GM12892 (cell line): Measurements from ENCODE around the gene CCNB3. TPM values are rescaled to one million over a fixed set of nuclear protein-coding genes. Genes with fewer than 3 reads are reported as not detected.
A peak's percentile ranks its signal among the peaks of the same experiment; 100 is the strongest.

Source experiments
- DNase-seq: peaks from one replicate; pipeline ENCODE4 v3.0.0; 2011; ENCODE audit not compliant: insufficient read length
- FAIRE-seq: peaks from 2 replicates; lab custom pipeline; 2011; peaks lifted over from hg19 to GRCh38; lab: Jason Lieb, UNC
- POLR2A ChIP-seq: IDR thresholded peaks from 2 replicates; pipeline ENCODE4 v1.6.1; 2011; ENCODE audit warnings: low read depth, low read length, control low read depth
- POLR2AphosphoS5 ChIP-seq: IDR thresholded peaks from 2 replicates; pipeline ENCODE4 v1.6.1; 2011; ENCODE audit warnings: low read depth, low read length, control low read depth
- TAF1 ChIP-seq: IDR thresholded peaks from 2 replicates; pipeline ENCODE4 v1.6.1; 2011; ENCODE audit warnings: low read depth, mild to moderate bottlenecking, control low read depth, low read length, borderline replicate concordance
- polyA plus RNA-seq: library from polyadenylated mRNA; unstranded; fragments of >200 nt; gene quantifications from one replicate; pipeline ENCODE4 v1.2.1, GENCODE V29; 2012; ENCODE audit warnings: missing spikeins, inconsistent platforms; ENCODE audit not compliant: missing spikeins

CCNB3 gene, protein sequence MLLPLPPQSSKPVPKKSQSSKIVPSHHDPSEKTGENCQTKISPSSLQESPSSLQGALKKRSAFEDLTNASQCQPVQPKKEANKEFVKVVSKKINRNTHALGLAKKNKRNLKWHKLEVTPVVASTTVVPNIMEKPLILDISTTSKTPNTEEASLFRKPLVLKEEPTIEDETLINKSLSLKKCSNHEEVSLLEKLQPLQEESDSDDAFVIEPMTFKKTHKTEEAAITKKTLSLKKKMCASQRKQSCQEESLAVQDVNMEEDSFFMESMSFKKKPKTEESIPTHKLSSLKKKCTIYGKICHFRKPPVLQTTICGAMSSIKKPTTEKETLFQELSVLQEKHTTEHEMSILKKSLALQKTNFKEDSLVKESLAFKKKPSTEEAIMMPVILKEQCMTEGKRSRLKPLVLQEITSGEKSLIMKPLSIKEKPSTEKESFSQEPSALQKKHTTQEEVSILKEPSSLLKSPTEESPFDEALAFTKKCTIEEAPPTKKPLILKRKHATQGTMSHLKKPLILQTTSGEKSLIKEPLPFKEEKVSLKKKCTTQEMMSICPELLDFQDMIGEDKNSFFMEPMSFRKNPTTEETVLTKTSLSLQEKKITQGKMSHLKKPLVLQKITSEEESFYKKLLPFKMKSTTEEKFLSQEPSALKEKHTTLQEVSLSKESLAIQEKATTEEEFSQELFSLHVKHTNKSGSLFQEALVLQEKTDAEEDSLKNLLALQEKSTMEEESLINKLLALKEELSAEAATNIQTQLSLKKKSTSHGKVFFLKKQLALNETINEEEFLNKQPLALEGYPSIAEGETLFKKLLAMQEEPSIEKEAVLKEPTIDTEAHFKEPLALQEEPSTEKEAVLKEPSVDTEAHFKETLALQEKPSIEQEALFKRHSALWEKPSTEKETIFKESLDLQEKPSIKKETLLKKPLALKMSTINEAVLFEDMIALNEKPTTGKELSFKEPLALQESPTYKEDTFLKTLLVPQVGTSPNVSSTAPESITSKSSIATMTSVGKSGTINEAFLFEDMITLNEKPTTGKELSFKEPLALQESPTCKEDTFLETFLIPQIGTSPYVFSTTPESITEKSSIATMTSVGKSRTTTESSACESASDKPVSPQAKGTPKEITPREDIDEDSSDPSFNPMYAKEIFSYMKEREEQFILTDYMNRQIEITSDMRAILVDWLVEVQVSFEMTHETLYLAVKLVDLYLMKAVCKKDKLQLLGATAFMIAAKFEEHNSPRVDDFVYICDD (N-terminal part only)
- polyA plus RNA-seq = not detected

DNA sequence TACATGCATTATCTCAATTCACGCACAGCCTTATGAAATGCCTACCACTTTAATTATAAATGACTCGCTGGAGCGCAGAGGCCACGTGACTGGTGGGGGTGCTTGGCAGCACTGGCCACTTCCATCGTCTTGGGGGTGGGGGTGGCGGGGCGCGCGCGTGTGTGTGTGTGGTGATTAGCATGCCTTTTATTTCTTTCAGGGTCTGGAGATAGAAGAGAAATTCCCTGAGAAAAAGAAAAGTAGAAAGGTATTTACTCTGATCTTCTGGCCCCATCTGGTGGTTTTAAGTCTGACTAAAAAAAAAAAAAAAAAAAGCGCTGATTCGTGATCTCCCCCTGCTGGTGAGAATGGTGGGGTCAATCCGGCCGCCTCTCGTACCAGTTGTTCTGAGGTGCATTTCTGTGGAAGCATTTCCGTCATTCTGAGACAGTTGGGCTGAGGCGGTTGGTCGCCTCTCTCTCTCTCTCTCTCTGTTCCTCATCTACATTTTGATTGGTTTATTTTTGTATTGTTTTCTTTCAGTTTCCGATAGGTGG is at the start of gene CCNB3:
TSS of gene CCNB3 (plus strand) at position 402 of the 536 bp plus-strand sequence. CDS start 80,399 bp downstream, outside the sequence.
- DNase-seq (peak; percentile 34), FAIRE-seq (peak; percentile 70)
- TF ChIP-seq POLR2AphosphoS5 (no peak), POLR2A (no peak), TAF1 (no peak)

DNA sequence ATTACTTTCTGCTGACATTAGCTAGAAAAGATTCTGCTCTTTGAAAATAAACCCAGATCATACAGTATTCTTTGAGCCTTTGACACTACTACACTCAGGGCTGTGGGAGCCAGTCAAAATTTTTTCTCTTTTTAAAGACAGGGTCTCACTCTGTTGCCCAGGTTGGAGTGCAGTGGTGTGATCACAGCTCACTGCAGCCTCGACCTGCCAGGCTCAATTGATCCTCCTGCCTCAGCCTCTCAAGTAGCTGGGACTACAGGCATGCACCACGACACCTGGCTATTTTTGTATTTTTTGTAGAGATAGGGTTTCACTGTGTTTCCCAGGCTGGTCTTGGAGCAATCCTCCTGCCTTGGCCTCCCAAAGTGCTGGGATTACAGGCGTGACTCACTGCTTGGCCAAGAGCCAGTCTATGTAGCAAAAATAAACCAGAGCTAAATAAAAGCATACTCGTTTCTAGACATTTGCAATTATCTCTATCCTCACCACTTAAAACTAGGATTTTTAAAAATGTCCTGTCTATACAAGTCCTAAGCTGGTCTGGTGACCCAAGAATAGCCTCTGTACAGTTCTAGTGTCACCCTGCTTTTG is 46.9 kb upstream of the CCNB3 start:
- no peak for TF ChIP-seq POLR2AphosphoS5
- TF ChIP-seq POLR2A = no peak
- no peak for TF ChIP-seq TAF1
- DNase-seq = no peak
- FAIRE-seq = no peak

DNA sequence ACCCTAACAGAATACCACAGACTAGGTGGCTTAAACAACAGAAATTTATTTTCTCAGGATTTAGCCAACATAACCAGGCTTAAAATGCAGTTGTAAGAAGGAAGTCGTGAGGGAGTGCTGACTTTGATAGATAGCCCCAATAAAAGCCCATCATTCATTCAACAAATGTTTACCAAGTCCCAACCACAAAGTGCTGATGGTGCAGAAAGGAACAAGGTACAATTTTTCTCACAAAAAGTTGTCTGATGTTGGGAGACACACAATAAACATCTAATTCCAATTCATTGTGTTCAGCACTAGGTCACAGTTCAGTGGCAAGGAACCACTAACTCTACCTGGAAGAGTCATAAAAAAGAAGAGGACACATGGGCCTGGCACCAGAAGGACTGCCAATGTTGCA is 46.0 kb upstream of the CCNB3 start:
- FAIRE-seq (no peak), DNase-seq (no peak)
- TF ChIP-seq POLR2AphosphoS5 = no peak
- no peak for TF ChIP-seq POLR2A
- no peak for TF ChIP-seq TAF1

DNA sequence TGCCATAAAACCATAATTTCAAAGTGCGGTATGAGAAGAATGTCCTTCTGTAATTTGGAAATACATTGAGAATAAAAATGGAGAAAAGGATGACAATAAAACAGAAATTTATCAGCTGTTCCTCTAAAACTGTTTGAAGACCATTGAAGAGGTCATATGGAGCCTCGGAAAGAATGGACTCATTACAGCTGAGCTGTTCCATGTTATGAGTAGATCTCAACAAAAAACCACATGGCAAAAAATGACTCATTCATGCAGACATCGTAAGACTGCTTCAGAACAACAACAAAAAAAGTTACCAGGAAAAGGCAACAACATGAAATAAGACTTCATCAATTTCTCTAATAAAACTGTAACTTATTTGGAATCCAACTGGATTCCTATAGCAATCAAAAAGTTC is 43.4 kb upstream of the CCNB3 start:
- TF ChIP-seq TAF1 (no peak), POLR2A (no peak), POLR2AphosphoS5 (no peak)
- DNase-seq (no peak), FAIRE-seq (no peak)

DNA sequence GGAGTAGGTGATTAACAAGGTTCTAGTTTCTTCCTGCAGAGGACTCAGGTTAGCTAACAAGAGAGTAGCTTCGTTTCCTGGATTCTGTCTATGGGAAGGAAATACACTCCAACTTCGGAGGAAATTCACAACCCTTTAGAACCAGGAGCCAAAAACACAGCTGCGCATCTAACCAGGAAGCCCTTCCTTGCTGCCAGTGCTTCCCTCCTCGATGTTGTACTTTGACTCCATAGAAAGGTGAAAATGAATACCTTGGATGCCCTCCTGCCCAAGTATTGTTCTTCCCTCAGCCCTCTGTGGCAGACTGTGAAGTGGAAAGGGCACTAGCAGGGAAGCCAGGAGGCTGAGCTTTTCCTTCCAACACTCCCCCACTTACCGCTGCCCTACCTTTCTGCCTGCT is 38.8 kb upstream of the CCNB3 start:
- DNase-seq = no peak
- FAIRE-seq = no peak

DNA sequence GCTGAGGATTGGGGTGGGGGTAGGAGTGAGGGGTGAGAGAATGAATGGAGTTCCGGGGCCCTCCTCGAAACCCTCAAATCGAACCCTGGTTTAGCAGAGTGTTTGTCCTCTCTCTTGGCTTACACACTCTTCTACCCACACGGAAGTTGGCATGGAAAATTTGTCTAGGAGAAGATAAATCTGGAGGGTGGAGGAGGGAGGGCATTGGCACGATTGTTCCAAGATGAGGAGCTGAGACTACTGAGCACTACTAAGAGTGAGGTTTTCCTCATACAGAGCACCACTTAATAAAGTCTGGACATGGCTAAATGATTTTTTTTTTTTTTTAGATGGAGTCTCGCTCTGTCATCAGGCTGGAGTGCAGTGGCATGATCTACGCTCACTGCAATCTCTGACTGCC is 37.2 kb upstream of the CCNB3 start:
- no peak for DNase-seq
- TF ChIP-seq TAF1 (no peak), POLR2A (no peak), POLR2AphosphoS5 (no peak)
- FAIRE-seq = no peak

More for the DNA sequence above, 38.8 kb upstream of the CCNB3 start:
- TF ChIP-seq TAF1 (no peak), POLR2A (no peak), POLR2AphosphoS5 (no peak)

DNA sequence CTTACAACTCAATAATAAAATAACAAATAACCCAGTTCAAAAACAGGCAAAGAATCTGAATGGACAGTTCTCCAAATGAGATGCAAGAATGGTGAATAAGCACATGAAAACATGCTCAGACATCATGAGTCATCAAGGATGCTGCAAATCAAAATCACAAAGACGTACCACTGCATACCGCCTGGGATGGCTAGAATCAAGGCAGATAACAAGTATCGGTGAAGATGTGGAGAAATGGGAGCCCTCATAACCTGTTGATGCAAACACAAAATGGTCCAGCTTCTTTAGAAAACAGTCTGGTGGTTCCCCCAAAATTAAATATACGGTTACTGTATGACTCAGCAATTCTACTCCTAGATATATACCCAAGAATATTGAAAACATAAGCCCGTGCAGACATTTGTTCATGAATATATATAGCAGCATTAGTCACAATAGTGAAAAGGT is 36.3 kb upstream of the CCNB3 start:
- FAIRE-seq = no peak

DNA sequence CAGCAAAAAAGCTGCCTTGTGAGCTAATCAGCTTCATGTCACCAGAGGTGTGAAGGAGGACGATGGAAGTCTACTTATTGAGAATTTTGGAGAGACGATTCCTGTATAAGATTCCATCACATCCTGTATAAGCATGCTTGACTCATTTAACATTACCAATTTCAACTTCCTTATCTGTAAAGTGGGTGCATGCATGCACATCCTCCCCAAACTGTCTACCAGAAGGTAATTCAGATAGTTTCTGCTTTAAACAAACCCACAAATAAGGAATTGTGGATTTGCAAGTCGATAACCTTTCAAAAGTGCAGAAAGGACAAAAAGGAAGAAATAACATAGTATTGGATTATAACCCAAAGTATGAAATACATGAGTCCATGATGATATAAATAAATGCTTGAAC is 34.8 kb upstream of the CCNB3 start:
- FAIRE-seq (no peak), DNase-seq (no peak)
- TF ChIP-seq POLR2A (no peak), TAF1 (no peak)

More for the DNA sequence above, 36.3 kb upstream of the CCNB3 start:
- no peak for DNase-seq
- TF ChIP-seq POLR2AphosphoS5 (no peak), POLR2A (no peak), TAF1 (no peak)

DNA sequence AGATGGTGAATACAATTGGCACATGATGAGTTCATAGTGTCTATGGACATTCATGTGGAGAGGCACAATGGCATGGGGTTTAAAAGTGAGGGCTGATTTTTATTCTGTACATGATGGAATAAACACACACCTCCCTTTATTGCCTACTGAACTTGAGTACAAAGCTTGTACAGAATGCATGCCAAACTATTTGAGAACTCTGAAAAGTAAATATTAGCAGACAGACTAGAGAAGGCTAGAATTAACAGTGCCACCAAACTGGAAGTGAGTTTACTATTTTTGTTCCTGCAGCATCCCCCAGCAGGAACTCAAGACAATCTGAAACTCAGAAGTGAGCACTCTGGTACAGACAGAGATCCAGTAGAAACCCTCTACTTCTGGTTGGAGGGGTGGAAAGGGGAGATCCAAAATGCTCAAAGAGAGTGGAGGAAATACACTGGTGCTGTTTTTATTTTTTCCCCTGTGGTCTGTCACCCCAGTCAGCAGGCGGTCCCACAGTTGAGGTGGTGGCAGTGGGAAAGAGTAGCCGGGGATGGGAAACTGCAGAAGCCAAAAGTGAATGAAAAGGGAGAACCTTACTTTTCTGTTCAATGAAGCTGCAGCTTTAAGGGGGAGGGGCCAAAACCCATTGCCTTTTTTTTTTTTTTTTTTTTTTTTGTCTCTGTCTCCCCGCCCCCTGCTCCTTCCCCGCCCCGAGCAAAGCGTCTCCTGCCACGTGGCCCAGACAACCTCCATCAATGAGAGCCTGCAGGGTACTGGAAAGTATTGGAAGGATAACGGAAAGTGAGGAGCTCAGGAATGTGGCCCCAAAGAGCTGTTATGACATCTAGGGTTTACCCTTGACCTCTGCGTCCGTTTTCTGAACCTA is 24.3 kb upstream of the CCNB3 start:
- TF ChIP-seq POLR2A = no peak
- TF ChIP-seq POLR2AphosphoS5 = no peak
- TF ChIP-seq TAF1 = no peak
- FAIRE-seq (peak; percentile 24), DNase-seq (no peak)

DNA sequence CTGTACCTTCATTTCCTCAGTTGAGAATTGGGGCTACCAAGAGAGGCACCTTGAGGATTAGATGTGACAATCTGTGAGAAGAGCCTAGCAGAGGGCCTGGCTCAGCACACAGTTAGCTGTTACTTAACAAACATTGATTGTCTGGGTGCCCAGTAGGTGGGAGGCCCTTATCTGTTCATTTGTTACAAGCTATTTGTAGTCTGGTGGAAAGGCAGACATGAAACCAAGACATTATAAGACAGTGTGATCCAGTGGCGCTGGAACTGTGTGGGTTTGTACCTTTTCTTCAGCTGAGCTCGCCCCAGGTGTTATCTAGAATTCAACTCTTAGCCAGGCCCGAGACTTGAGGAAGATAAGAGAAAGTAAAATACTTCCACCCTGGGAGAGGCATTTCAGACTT is 20.7 kb upstream of the CCNB3 start:
- TF ChIP-seq TAF1 (no peak), POLR2A (no peak), POLR2AphosphoS5 (no peak)
- no peak for DNase-seq
- no peak for FAIRE-seq
